ENCODE measurements around the gene UTY. TPM values are rescaled to one million over a fixed set of nuclear protein-coding genes. Genes with fewer than 3 reads are reported as not detected.

Gene UTY
- total RNA-seq = 10 to 100 TPM; 21.2 to 41.8 TPM

DNA sequence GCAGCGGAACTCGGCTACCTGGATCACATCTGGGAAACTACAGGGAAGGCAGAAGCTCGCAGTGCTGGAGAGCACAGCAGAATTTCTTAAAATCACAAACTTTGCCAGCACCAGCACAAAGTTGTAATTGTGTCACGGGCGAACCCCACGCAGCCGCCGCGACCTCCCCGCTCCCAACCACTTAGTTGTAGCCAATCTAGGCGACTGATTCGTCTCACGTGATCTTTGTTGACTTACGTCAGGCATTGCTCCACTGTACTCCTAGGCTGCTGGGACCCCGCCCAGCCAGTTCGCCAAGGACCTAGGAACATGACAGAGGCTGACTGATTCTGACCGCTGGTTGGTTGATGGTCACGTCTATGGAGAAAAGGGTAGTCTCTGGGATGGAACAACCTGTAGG is at the start of gene UTY:
Gene UTY, minus strand, starts transcription at position 206 of the 400 bp plus-strand sequence. CDS start 368 bp downstream, outside the sequence.
- Mint-ChIP-seq H3K4me1 (peaks cover 20% of the 10 kb centered on the region), H3K9me3 (ENCODE audit: low read depth) (no peaks in the 10 kb centered on the region), H3K4me3 (peak within 1 kb of the TSS; percentile 92), H3K36me3 (peaks cover 16% of the 10 kb centered on the region), H3K27ac (peak within 1 kb of the TSS; percentile 98), H3K27me3 (no peaks in the 10 kb centered on the region)
- CTCF ChIA-PET = no interaction called here
- ATAC-seq (peak; percentile 95), DNase-seq (peak; percentile 87)

GRCh38 chrY:13520474-13520873 is 40.6 kb upstream of the UTY start:
- no peaks in the 10 kb centered on the region for H3K9me3 Mint-ChIP-seq (ENCODE audit: low read depth)
- H3K36me3 Mint-ChIP-seq = no peaks in the 10 kb centered on the region
- no peak for DNase-seq
- ATAC-seq = no peak
- H3K4me3 Mint-ChIP-seq = no peak overlapping the region
- peaks cover 4% of the 10 kb centered on the region for H3K27me3 Mint-ChIP-seq
- H3K27ac Mint-ChIP-seq = no peak overlapping the region
- H3K4me1 Mint-ChIP-seq = no peaks in the 10 kb centered on the region
- CTCF ChIA-PET = no interaction called here

DNA sequence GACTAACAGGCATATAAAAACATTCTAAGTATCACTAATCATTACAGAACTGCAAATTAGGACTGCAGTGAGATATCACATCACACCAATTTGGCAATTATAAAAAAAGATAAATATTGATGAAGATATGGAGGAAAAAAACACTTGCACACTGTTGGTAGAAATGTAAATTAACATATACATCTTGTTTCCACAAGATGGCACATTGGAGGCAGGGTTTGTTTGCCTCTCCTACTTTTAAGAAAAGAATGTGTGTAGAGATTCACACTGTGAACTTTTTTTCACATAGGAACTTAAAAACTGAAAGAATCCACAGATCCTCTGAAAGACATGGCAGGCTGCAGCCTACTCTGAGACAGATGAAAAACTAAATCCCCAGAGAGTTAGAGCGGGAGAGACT is 21.4 kb upstream of the UTY start:
- DNase-seq (no peak), ATAC-seq (no peak)
- Mint-ChIP-seq H3K4me1 (no peaks in the 10 kb centered on the region), H3K27ac (no peak overlapping the region), H3K9me3 (ENCODE audit: low read depth) (no peaks in the 10 kb centered on the region), H3K36me3 (no peaks in the 10 kb centered on the region), H3K27me3 (no peaks in the 10 kb centered on the region), H3K4me3 (no peak overlapping the region)
- CTCF ChIA-PET = no interaction called here

- CTCF ChIA-PET = no interaction called here
- Mint-ChIP-seq H3K27me3 (no peaks in the 10 kb centered on the region), H3K4me1 (peaks cover 6% of the 10 kb centered on the region), H3K36me3 (no peaks in the 10 kb centered on the region), H3K4me3 (no peak overlapping the region), H3K27ac (no peak overlapping the region), H3K9me3 (ENCODE audit: low read depth) (no peaks in the 10 kb centered on the region)
- DNase-seq = no peak
- no peak for ATAC-seq
Observed at GRCh38 chrY:13493737-13494136, 13.9 kb upstream of the UTY start.

- DNase-seq (no peak), ATAC-seq (no peak)
- no peaks in the 10 kb centered on the region for H3K9me3 Mint-ChIP-seq (ENCODE audit: low read depth)
- peaks cover 9% of the 10 kb centered on the region for H3K4me1 Mint-ChIP-seq
- no peak overlapping the region for H3K4me3 Mint-ChIP-seq
- H3K36me3 Mint-ChIP-seq = no peaks in the 10 kb centered on the region
- H3K27me3 Mint-ChIP-seq = no peaks in the 10 kb centered on the region
- CTCF ChIA-PET = no interaction called here
- no peak overlapping the region for H3K27ac Mint-ChIP-seq
Observed at GRCh38 chrY:13492408-13492807, 12.6 kb upstream of the UTY start.

GRCh38 chrY:13488738-13489137 is 8.9 kb upstream of the UTY start:
- no peaks in the 10 kb centered on the region for H3K9me3 Mint-ChIP-seq (ENCODE audit: low read depth)
- CTCF ChIA-PET = no interaction called here
- H3K36me3 Mint-ChIP-seq = no peaks in the 10 kb centered on the region
- peak overlapping the region; percentile 58 for H3K27ac Mint-ChIP-seq
- peaks cover 9% of the 10 kb centered on the region for H3K4me1 Mint-ChIP-seq
- H3K27me3 Mint-ChIP-seq = no peaks in the 10 kb centered on the region
- no peak overlapping the region for H3K4me3 Mint-ChIP-seq
- DNase-seq (no peak), ATAC-seq (no peak)

- Mint-ChIP-seq H3K9me3 (ENCODE audit: low read depth) (no peaks in the 10 kb centered on the region), H3K4me3 (peak overlapping the region; percentile 92), H3K27me3 (no peaks in the 10 kb centered on the region), H3K36me3 (peaks cover 21% of the 10 kb centered on the region), H3K27ac (peak overlapping the region; percentile 98), H3K4me1 (peaks cover 25% of the 10 kb centered on the region)
- DNase-seq = peak; percentile 75
- ATAC-seq = peak; percentile 67
- CTCF ChIA-PET = no interaction called here
Observed at GRCh38 chrY:13479121-13479711, 617 bp downstream of the UTY start.

DNA sequence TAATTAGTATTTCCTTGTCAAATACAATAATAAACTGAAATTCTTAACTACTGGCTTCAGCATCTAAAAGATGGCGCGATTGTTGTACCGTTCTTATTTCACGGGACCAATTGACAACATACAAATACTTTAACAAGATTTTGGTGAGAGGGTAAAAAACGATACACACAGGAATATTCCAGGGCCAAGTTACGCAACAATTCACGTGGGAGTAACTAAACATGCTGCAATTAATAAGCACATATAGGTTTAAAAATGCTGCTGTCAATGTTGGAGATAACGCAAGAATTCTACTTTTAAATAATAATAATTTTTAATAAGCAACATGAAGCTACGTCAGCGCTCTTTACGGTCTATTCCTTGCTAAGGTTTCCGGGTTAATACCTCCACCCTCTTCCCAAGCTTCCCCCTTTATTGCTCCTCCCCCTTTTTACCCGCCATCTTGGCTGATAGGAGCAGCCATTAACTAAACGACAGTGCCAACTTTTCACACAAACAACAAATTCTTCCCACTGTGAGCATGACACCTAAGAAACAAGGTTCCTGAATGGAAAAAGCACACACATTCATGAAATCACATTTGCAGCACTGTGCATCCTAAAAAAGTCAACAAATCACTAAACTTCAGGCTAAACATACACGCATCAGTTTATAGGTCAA is 1.6 kb downstream of the UTY start:
- peaks cover 29% of the 10 kb centered on the region for H3K4me1 Mint-ChIP-seq
- H3K36me3 Mint-ChIP-seq = peaks cover 24% of the 10 kb centered on the region
- peak; percentile 70 for DNase-seq
- no peaks in the 10 kb centered on the region for H3K9me3 Mint-ChIP-seq (ENCODE audit: low read depth)
- CTCF ChIA-PET = no interaction called here
- no peaks in the 10 kb centered on the region for H3K27me3 Mint-ChIP-seq
- peak overlapping the region; percentile 92 for H3K4me3 Mint-ChIP-seq
- H3K27ac Mint-ChIP-seq = peak overlapping the region; percentile 98
- peak; percentile 52 for ATAC-seq

- ATAC-seq (no peak), DNase-seq (no peak)
- CTCF ChIA-PET = no interaction called here
- peak overlapping the region; percentile 75 for H3K27ac Mint-ChIP-seq
- peaks cover 38% of the 10 kb centered on the region for H3K36me3 Mint-ChIP-seq
- H3K9me3 Mint-ChIP-seq (ENCODE audit: low read depth) = no peaks in the 10 kb centered on the region
- peaks cover 41% of the 10 kb centered on the region for H3K4me1 Mint-ChIP-seq
- H3K27me3 Mint-ChIP-seq = no peaks in the 10 kb centered on the region
- peak overlapping the region; percentile 45 for H3K4me3 Mint-ChIP-seq
Observed at GRCh38 chrY:13474997-13475396, 4.8 kb downstream of the UTY start.

DNA sequence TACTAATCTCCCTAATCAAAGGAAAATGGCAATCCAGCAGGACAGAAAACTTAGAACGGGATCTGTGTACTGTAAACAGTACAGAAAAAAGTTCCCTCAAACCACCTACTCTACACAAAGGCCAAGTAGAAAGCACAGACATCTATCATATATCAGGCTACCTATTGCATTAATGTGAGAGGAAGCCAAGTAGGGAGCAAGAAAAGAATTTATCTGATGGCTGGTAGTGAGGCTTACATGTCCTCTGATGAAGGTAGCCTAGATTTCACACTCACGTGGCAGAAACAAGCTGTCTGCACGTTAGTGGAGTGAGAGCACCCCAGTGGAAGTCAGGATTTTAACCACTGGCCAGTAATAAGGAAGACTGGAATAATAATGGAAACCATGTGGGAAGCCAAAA is 28.3 kb downstream of the UTY start:
- no peaks in the 10 kb centered on the region for H3K27me3 Mint-ChIP-seq
- H3K36me3 Mint-ChIP-seq = peaks cover 28% of the 10 kb centered on the region
- peaks cover 16% of the 10 kb centered on the region for H3K4me1 Mint-ChIP-seq
- CTCF ChIA-PET = no interaction called here
- DNase-seq (no peak), ATAC-seq (no peak)
- no peak overlapping the region for H3K4me3 Mint-ChIP-seq
- no peak overlapping the region for H3K27ac Mint-ChIP-seq
- H3K9me3 Mint-ChIP-seq (ENCODE audit: low read depth) = no peaks in the 10 kb centered on the region

GRCh38 chrY:13450596-13451130 is 29.2 kb downstream of the UTY start:
- Mint-ChIP-seq H3K4me3 (no peak overlapping the region), H3K4me1 (peaks cover 15% of the 10 kb centered on the region), H3K36me3 (peaks cover 32% of the 10 kb centered on the region), H3K27ac (no peak overlapping the region), H3K27me3 (no peaks in the 10 kb centered on the region), H3K9me3 (ENCODE audit: low read depth) (no peaks in the 10 kb centered on the region)
- ATAC-seq (no peak), DNase-seq (no peak)
- CTCF ChIA-PET = interaction anchor here (1.1 kb wide), 1 partner anchor 13 kb away, joined by 3 read pairs; no protein-coding TSS in a partner anchor

DNA sequence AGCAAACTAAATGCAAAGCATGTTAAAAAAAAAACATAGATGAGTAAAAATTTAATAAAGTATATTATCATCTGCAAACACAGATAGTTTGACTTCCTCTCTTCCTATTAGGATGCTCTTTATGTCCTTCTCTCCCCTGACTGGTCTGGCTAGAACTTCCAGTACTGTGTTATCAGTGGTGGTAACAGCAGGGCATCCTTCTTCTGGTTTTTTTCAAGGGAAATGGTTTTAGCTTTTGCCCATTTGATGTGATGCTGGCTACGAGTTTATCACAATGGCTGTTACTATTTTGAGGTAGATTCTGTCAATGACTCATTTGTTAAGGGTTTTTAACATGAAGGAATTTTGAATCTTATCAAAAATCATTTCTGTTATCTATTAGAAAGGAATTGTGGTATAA is 34.3 kb downstream of the UTY start:
- ATAC-seq = no peak
- H3K27me3 Mint-ChIP-seq = no peaks in the 10 kb centered on the region
- H3K36me3 Mint-ChIP-seq = peaks cover 29% of the 10 kb centered on the region
- no peak overlapping the region for H3K4me3 Mint-ChIP-seq
- H3K4me1 Mint-ChIP-seq = peaks cover 5% of the 10 kb centered on the region
- H3K27ac Mint-ChIP-seq = no peak overlapping the region
- no peak for DNase-seq
- no peaks in the 10 kb centered on the region for H3K9me3 Mint-ChIP-seq (ENCODE audit: low read depth)
- CTCF ChIA-PET = interaction anchor here (0.9 kb wide), 1 partner anchor 9 kb away, joined by 5 read pairs; no protein-coding TSS in a partner anchor

GRCh38 chrY:13443146-13443545 is 36.7 kb downstream of the UTY start:
- Mint-ChIP-seq H3K27ac (no peak overlapping the region), H3K4me3 (no peak overlapping the region), H3K4me1 (peaks cover 4% of the 10 kb centered on the region), H3K27me3 (no peaks in the 10 kb centered on the region), H3K36me3 (peaks cover 27% of the 10 kb centered on the region), H3K9me3 (ENCODE audit: low read depth) (no peaks in the 10 kb centered on the region)
- ATAC-seq (no peak), DNase-seq (no peak)
- CTCF ChIA-PET = no interaction called here

DNA sequence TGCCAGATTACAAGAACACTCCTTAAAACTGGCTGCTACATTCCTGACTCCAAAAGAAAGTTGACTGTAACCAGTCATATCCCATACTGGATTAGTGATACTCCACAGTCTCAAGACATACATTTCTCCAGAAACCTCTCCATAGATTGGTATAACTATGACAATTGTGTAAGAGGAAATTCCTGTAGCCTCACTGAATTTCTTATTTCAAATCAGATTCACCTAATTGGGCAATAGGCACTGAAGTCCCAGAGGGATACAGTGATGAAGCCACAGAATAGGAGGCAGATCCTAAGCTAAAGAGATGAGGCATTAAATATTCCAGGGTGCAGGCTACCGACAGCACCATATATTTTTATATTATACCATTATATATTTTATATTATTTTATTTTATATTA is 39.0 kb downstream of the UTY start:
- Mint-ChIP-seq H3K4me3 (no peak overlapping the region), H3K4me1 (peaks cover 12% of the 10 kb centered on the region), H3K27me3 (no peaks in the 10 kb centered on the region), H3K36me3 (peaks cover 19% of the 10 kb centered on the region), H3K27ac (no peak overlapping the region), H3K9me3 (ENCODE audit: low read depth) (no peaks in the 10 kb centered on the region)
- no peak for ATAC-seq
- CTCF ChIA-PET = no interaction called here
- DNase-seq = no peak

All from activated CD8-positive, alpha-beta memory T cell treated with anti-CD3 and anti-CD28 coated beads, Interleukin-2, amount 10 ng/mL, durations not matched to agents 7 days and 5 days (primary cell).